HL-60/S4 treated with phorbol 12-myristate 13-acetate at 8.2 ng/mL for 4 days and 3 days (cell line): ENCODE results near the gene AIFM3.
"Not testable (repeated sequence)": the region's sequence is repeated elsewhere in the genome, so short reads cannot be mapped to it uniquely, and the experiment has no call there.

Experiments used
- in situ Hi-C: fragments of 300-500 bp; cut with MboI; formaldehyde crosslinking; loops from 2 replicates; pipeline ENCODE4 v1.15.0; 2022; ENCODE audit warnings: low sequenced_read_pairs

The AIFM3 gene

DNA sequence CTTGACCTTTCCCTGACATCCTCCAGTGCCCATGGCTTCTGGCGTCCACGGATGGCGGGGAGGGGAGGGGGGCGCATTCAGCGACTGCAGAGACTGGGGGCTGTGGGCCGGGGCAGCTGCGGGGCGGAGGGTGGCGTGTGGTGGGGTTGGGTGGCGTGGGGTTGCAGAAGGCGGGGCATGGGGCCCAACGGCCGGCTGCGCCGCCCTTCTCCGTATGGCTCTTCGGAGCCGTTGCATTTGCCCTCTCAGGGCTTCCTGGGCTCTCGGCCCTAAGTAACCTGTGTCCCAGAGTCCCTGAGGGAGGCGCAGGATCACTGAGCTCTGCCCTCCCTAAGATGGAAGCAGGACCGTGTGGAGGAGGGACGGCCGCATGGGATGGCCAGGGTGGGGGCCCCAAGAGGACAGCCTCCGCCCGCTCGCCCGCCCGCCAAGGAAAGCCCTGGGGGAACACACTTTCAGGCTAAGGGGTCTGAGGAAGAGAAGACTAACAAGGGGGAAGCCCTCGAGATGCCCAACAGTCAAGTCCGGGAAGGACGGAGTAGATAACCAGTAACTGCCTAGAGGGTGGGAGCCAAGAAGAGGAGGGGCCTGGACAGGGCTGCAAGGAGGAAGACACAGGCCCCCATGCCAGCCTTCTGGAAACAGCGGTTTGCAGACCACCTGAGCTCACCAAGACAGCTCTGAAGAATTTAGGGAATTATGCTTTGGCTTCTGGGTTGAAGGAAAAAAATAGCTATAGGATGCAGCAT is 9.2 kb upstream of the AIFM3 start:
- in situ Hi-C loops = no loop called here

DNA sequence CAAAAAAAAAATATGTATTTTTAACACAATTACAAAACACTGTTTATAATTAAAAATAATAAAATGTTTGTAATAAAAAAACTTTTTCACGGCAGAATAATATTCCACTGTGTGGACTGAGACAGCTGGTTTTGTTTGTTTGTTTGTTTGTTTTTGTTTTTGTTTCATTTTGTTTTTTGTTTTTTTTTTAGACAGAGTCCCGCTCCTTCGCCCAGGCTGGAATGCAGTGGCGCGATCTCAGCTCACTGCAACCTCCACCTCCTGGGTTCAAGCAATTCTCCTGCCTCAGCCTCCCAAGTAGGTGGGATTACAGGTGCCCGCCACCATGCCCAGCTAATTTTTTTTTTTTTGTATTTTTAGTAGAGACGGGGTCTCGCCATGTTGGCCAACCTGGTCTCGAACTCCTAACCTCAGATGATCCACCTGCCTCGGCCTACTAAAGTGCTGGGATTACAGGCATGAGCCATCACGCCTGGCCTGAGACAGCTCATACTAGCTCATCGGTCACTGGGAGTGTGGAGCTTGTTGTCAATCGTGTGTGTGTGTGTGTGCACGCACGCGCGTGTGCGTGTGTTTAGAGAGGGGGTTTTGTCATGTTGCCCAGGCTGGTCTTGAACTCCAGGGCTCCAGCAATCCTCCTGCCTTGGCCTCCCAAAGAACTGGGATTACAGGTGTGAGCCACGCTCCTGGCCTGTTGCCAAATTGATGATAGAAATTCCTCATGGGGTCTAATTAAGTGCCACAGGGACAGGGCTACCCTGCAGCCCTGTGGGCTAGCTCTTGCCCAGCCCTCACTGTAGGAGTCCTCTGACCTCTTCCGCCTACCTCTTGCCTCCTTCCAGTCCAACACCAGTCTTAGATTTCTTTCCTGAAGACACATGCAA is 7.2 kb upstream of the AIFM3 start:
- in situ Hi-C loops = no loop called here

DNA sequence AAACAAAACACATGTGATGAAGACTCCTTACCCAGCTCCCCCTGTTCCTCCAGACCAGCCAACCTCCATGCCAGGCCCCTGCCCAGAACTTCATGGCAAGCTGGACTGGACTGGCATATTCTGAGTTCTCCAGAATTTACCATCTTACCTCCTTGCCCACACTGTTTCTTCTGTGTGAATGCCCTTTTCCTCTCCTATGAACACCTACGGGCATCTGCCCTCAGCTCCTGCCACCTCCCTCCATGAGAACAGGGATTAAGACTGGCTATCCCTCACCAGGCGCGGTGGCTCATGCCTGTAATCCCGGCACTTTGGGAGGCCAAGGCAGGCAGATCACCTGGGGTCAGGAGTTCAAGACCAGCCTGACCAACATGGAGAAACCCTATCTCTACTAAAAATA is 6.4 kb upstream of the AIFM3 start:
- in situ Hi-C loops = no loop called here

DNA sequence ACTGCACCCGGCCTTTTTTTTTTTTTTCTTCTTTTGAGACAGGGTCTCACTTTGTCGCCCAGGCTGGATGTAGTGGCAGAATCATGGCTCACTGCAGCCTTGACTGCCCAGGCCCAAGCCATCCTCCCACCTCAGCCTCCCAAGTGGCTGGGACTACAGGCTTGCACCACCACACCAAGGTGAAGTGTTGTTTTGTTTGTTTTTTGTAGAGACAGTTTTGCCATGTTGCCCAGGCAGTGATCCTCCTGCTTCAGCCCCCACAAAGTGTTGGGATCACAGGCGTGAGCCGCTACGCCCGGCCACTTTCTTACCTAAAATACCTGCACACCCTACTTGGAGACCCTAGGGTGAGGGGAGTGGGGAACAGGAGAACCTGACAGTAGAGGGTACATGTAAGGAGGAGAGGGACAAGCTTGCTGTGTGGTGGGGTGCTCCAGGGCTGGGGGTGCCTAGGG is 4.5 kb upstream of the AIFM3 start:
- in situ Hi-C loops = no loop called here

DNA sequence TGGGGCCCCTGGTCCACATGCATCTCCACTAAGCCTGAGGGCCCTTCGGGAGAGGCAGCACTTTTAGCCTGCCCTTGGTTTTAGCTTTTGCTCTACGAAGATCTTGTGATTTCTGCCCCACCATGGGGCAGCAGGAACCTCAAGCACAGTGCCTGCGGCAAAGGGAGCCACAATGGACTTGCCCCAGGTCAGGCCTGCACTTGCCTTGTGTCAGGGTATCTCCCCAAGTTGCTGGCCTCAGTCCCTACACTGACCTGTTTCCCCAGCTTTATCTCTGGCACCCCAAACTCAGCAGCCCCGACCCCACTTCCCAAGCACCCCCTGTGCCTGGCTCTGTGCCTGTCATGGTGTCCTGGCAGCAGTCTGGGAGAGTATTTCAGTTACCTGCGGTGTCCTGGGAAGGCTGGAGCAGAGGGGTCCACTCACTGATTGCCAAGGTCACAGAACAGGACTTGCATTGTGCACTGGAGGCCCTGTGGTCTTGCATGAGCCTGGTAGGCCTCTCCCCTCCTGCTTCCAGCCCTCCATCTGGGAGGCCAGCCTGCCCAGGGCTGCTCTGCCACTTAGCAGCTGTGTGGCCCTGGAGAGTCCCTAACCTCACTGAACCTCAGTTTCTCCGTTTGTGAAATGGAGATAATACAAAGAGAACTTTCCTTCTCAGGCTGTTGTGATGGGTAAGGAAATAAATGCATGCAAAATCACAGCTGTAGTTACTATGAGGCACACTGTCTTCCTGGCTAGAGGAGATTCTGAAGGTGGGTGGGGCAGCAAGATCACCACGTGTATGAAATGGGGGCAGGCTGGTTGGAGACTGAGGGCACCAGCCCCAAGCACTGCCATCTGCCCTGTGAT is 3.6 kb upstream of the AIFM3 start:
- in situ Hi-C loops = no loop called here

DNA sequence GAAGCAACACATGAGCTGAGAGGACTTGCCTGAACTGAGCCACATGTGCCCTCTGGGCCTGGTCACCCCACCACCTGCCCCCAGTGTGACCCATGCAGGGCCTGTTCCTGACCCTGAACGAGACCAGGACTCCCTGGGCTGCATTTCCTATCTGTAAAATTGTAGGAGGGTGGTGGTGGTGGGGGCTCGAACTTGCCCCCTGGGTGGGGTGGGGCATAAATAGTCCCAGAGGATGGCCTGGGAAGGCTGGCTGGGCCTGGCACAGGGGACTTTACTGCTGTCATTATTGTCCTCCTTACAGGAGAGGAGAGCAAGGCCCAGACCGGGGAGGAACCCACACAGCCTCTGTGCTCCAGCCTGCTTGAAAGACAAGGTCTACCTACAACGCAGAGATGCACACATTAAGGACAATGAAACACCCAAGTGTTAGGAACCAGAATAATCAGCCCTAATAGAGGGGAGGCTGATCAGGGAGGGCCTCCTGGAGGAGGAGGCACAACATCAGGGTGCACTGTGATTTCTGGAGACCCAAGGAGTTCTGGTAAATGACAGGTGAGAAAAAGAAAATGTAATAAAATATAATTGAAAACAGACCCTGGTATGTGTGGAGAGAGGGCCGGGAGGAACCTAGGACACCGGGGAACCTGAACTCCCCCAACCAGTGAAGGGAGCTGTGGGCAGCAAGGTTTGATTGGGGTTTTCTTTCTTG is 2.8 kb upstream of the AIFM3 start:
- in situ Hi-C loops = no loop called here

DNA sequence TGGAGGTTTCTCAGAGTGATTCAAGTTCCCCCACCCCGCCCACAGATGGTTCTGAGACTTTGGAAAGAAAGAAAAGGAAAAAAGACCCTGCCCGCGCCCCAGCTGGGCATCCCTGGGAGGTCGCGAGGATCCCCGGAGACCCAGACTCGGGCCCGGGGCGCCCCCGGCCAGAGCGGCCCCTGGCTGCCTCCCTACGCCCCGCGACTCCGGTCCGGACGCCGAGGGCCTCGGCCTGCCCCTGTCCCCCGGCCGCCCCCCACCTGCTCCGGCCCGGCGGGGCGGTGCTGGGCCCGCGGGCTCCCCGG is 2.3 kb upstream of the AIFM3 start:
- in situ Hi-C loops = no loop called here

DNA sequence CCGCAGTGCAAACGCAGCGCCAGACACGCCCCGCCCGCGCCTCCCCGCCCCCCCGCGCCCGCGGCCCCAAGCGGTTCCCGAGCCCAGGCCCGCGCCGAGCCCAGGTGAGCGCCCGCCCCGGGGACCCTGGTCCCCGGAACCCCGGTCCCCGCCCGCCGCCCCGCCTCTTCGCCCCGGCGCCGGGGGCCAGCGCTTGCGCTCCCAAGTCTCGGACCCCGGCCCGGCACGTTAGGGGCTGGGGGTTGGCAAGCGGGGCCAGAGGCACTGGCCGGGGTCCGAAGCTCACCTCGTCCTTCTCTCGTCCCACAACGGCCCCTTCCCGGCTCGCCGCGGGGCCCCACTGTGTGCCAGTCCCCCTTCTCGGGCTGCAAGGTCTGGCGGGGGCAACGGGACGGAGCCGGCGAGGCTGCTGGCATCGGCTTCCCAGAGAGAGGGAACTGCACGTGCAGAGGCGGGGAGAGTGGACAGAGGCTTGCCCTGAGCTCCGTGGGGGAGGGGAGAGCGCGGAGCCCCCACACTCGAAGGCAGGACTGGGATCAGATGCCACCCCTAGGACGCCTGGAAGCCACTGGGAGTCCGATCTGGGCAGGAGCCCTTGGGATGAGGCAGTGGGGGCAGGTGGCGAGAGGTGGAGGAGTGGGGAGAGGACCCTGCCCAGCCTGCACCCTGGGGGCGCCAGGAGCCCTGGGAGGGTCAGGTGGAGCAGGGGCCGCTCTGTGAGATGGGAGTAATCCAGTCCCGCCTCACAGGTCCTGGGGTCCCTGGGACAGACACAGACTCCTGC is 1.8 kb upstream of the AIFM3 start:
- in situ Hi-C loops = no loop called here

DNA sequence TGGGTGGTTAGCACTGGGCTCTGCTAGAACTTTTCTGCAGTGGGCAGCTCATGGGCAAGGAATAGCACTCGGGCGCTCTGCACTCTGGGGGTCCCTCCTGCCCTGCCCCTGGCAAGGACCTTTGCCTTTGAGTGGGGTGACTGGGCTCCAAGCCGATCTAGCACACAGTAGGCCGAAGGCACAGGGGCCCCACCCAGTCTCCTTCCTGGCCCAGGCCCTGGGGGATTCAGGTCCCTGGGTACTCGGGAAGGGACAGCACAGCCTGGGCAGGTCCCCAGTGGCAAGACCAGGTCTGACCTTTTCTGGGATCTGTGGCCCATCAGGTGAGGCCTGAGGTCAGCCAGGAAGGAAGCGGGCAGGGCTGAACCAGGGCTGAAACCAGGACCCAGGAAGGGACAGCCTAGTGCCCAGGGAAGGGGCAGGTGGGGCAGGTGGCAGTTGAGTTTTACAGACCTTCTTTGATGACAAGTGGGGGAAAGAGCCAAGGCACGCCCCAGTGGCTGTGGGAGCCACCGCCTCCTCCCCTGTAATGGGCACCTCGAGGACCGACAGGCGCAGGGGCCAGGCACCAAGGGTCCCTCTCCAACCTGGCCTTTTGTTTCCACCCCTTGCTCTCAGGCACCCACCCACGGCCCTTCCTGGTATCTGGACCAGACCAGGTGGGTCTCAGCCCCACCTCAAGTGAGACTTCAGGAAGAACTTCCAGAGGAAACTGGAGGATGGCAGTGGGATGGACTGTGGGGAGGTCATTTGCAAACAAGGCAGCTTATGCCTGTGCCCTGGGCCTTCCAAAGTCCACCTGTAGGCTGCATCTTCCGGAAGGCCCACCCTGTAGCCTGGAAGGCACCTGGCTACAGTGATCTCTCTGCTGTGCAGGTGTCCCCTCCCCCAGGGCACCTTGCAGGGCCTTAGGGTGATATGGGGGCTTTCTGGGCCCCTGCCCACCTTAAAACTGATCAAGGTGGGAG is 883 bp upstream of the AIFM3 start:
- in situ Hi-C loops = no loop called here

DNA sequence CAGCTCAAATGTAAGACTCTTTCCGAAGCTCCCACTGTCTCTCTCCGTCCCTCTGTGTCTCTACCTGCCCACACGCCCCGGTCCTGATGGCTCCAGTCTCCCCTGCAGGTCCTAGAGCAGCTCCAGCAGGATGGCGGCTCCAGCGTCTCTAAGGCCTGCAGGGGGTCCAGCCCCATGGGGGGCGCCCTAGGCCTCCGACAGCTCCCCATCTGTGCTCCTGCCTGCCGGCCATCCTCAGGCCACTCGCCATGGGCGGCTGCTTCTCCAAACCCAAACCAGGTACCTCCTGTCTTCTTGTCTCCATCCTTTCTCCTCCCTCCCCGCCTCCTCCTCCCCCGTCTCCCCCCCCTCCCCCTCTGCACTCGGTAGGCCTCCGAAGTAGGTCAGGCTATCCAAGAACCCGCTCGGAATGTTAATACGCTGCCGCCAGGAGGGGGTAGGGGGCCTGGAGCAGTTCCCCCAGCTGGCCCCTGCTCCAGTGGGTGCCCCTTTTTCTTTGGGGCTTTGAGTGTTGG is 699 bp downstream of the AIFM3 start:
- in situ Hi-C loops = no loop called here

DNA sequence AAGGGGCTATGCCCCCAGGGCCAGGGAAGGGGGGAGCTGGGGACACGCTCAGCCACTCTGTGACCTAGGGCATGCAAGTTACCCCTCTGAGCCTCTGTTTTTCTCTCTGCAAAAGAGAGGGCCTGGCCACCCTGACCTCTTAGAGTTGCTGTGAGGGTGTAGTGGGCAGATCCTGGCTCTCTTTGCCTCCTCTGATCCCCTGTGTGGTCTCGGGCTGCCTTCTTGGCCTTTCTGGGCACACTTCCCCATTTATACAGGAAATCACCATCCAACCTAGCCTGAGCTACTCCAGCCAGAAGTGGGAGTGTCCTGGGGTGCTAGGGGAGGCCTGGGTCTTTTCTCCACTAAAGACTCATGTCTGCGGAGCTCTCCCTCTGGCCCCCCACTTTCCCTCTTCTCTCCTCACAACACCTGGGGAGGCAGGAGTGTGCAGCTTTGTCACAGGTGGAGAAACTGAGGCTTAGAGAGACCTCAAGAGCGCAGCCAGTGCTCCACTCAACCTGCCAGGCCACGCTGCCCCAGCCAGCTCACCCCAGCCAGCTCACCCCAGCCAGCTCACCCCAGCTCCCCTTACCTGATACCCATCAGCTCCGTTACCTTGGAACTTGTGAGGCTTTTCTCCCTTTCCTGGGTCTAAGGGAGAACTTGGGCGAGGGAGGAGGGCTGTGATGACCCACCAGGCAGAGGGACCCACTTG is 1.4 kb downstream of the AIFM3 start:
- in situ Hi-C loops = no loop called here

DNA sequence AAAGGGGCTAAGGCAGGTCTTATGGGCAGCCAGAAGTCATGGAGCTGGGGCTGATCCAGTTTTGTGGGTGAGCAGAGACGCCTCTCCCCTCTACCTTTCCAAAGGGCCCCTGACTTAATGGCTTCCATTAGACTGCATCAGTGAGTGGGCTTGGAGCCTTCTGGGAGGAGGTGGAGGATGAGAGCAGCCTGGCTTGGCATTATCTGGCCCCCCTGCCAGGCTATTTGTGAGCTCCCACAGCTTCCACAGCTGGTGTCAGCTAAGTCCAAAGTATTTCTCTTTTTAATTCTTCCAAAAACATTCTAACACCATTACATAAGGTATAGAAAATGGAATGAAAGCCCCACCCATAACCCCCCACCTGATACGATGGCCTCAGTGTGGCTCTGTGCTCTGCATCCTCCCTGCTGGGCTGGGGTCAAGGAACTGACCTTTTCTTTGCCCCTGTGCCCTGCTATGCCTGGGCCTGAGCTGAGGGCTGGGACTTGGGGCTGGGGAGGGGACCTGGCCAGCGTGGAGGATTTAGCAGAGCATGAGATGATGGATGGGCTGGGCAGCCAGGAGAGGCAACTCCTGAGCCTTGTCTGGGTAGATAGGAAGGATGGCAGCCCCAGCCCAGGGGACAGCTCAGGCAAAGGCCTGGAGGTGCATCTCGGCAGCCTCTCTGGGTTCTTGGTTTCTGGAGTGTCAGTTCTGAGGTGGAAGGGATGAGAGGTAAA is 4.0 kb downstream of the AIFM3 start:
- in situ Hi-C loops = no loop called here

DNA sequence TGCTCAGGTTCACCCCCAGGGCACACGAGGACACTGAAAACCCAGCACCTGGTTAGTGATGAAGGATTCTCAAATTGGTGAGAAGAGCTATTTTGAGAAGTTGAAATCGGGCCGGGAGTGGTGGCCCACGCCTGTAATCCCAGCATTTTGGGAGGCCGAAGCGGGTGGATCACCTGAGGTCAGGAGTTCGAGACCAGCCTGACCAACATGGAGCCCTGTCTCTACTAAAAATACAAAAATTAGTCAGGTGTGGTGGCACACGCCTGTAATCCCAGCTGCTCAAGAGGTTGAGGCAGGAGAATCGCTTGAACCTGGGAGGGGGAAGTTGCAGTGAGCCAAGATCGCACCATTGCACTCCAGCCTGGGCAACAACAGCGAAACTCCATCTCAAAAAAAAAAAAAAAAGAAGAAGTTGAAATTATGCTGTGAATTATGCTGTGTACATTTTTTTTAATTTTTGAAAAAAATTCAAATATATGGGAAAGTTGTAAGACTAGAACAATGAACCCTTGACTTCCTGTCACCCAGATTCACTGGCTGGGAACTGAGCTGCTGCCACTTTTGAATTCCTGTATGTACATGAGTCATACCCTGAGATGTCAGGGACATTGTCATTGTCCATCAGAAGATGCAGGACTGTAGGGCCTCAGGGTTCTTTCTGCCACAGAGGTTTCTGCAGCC is 5.1 kb downstream of the AIFM3 start:
- in situ Hi-C loops = not testable (repeated sequence)

DNA sequence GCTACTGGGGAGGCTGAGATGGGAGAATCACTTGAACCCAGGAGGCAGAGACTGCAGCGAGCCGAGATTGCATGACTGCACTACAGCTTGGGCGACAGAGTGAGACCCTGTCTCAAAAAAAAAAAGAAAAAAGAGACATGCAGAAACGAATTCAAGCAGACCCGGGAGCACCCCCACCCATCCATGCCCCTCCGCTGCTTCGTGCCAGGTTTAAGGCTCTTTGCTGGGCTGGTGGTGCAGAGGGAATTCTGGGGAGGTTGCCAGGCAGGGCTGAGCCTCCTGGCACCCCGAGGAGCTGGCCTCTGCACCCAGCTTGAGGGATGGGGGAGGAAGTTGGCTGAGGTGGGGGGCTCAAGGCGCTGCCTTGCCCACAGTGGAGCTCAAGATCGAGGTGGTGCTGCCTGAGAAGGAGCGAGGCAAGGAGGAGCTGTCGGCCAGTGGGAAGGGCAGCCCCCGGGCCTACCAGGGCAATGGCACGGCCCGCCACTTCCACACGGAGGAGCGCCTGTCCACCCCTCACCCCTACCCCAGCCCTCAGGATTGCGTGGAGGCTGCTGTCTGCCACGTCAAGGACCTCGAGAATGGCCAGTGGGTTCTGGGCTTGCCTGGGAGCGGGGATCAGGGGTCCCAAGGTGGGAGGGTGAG is 6.0 kb downstream of the AIFM3 start:
- in situ Hi-C loops = no loop called here

DNA sequence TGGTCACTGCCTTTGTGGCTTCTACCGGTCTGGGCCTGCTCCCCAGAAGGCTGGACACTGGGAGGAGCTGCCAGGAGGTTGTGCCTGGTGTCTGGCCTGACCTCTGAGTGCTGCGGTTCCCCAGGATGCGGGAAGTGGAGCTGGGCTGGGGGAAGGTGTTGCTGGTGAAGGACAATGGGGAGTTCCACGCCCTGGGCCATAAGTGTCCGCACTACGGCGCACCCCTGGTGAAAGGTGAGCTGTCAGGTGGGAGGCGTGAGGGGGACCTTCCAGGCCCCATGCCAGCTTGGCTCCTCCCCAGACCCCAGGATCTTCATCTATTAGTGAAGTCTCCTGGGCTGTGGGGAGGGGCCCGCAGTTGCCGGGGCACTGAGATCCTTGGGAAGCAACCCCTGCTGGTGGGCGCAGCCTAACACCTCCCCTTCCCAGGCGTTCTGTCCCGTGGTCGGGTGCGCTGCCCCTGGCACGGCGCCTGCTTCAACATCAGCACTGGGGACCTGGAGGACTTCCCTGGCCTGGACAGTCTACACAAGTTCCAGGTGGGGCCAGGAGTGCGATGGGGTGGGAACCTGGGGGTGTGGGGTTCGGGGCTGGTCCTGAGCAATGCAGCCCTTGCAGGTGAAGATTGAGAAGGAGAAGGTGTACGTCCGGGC is 6.7 kb downstream of the AIFM3 start:
- in situ Hi-C loops = no loop called here
